Amniotic epithelial cell (primary cell): ENCODE results near the gene IRX2.

Experiments
- DNase-seq: peaks from one replicate; pipeline ENCODE4 v3.0.0-alpha.2; 2010; ENCODE audit warnings: low read depth

IRX2 gene

GRCh38 chr5:2741956-2742355, 9.5 kb downstream of the IRX2 start:
- DNase-seq: no peak

GRCh38 chr5:2740876-2741555, 10.5 kb downstream of the IRX2 start:
- no peak for DNase-seq

GRCh38 chr5:2740051-2740875, 11.2 kb downstream of the IRX2 start:
- DNase-seq: no peak

GRCh38 chr5:2739360-2740050, 12.0 kb downstream of the IRX2 start:
- DNase-seq: no peak

GRCh38 chr5:2738700-2739359, 12.6 kb downstream of the IRX2 start:
- DNase-seq: no peak

- no peak for DNase-seq
Observed at GRCh38 chr5:2738156-2738699, 13.2 kb downstream of the IRX2 start.

GRCh38 chr5:2737273-2738155, 14.0 kb downstream of the IRX2 start:
- DNase-seq: no peak

- DNase-seq: no peak
Observed at GRCh38 chr5:2736872-2737271, 14.6 kb downstream of the IRX2 start.

- no peak for DNase-seq
Observed at GRCh38 chr5:2735996-2736395, 15.5 kb downstream of the IRX2 start.

GRCh38 chr5:2732850-2733249, 18.6 kb downstream of the IRX2 start:
- no peak for DNase-seq

- DNase-seq: no peak
Observed at GRCh38 chr5:2732004-2732403, 19.5 kb downstream of the IRX2 start.

- no peak for DNase-seq
Observed at GRCh38 chr5:2729189-2729588, 22.3 kb downstream of the IRX2 start.

- no peak for DNase-seq
Observed at GRCh38 chr5:2727550-2727949, 23.9 kb downstream of the IRX2 start.

- DNase-seq: no peak
Observed at GRCh38 chr5:2725980-2726765, 25.3 kb downstream of the IRX2 start.

GRCh38 chr5:2724831-2725230, 26.6 kb downstream of the IRX2 start:
- DNase-seq: no peak

- DNase-seq: no peak
Observed at GRCh38 chr5:2724031-2724581, 27.4 kb downstream of the IRX2 start.

- DNase-seq: no peak
Observed at GRCh38 chr5:2722901-2723300, 28.6 kb downstream of the IRX2 start.

GRCh38 chr5:2721385-2722138, 29.9 kb downstream of the IRX2 start:
- DNase-seq: no peak

- DNase-seq: no peak
Observed at GRCh38 chr5:2719332-2719731, 32.1 kb downstream of the IRX2 start.
